Heart left ventricle (tissue), 13 donors: ENCODE data around the gene LSG1.

Experiments used
- POLR2A ChIP-seq, 2 donors: fragments of 450-650 bp; IDR thresholded peaks; one replicate each; pipeline ENCODE4 v1.6.1; 2017; ENCODE audit warnings: antibody characterized with exemption in 2 of 2, mild to moderate bottlenecking in 2 of 2, moderate library complexity in 2 of 2
- TF ChIP-seq, protein P1 (sequence below), 12 donors: fragments of 200-600 bp; sonication (generic) in 4 of 12; IDR thresholded peaks; one replicate each; pipeline versions ENCODE4 v1.5.0 to v1.8.0; 2018 to 2022; ENCODE audit warnings: antibody characterized with exemption in 12 of 12, mild to moderate bottlenecking in 5 of 12
- donor health status: ischemic (EF 13 %, LVEDD 7.1; RV severe dilation, severe dysfunction).
- donor health status: DM: no; HTN: yes; CAD: no.
- donor health status: DM: no; HTN: no; CAD: no.
- donor health status: ischemic (EF 25% LVEDD 6.9; RV normal size, moderate dysfunction).
- donor health status: ischemic (EF 25% LVEDD 5.7; RV mildly dilated, moderate dysfunction).
- donor health status: ischemic (EF 35%, LVEDD 5.7; RV mildly dilated, moderate dysfunction).
- donor health status: nonischemic (EF 11% LVEDD 7.7; RV severe dilation, severe dysfunction).
- donor health status: DM: yes; HTN: yes; CAD: no.
- donor health status: PGD.
- donor health status: ischemic (EF 29% LVEDD 5.4; RV normal size, mild dysfunction).
- donor health status: nonischemic (EF 23%, LVEDD 6.1; RV moderate dilation, normal function).

DNA sequence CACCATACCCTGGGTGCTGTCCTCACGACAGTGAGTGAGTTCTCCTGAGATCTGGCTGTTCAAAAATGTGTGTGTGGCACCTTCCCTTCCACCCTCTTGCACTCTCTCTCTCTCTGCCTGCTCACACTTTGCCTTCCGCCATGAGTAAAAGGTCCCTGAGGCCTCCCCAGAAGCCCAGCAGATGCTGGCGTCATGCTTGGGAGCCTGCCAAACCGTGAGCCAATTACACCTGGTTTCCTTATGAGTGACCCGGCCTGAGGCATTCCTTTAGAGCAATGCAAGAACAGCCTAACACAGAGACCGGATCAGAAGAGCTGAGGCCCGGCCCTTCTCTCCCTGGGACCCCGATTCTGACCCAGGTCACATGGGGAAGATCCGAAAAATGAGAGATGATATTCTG is 54.2 kb downstream of the LSG1 start:
- no peak for TF ChIP-seq POLR2A (IDR thresholded peaks at IDR 0.05)
- TF ChIP-seq, protein P1, sequence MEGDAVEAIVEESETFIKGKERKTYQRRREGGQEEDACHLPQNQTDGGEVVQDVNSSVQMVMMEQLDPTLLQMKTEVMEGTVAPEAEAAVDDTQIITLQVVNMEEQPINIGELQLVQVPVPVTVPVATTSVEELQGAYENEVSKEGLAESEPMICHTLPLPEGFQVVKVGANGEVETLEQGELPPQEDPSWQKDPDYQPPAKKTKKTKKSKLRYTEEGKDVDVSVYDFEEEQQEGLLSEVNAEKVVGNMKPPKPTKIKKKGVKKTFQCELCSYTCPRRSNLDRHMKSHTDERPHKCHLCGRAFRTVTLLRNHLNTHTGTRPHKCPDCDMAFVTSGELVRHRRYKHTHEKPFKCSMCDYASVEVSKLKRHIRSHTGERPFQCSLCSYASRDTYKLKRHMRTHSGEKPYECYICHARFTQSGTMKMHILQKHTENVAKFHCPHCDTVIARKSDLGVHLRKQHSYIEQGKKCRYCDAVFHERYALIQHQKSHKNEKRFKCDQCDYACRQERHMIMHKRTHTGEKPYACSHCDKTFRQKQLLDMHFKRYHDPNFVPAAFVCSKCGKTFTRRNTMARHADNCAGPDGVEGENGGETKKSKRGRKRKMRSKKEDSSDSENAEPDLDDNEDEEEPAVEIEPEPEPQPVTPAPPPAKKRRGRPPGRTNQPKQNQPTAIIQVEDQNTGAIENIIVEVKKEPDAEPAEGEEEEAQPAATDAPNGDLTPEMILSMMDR (IDR thresholded peaks at IDR 0.05): no peak
